ENCODE measurements around the gene TOP1.

TOP1 gene

DNA sequence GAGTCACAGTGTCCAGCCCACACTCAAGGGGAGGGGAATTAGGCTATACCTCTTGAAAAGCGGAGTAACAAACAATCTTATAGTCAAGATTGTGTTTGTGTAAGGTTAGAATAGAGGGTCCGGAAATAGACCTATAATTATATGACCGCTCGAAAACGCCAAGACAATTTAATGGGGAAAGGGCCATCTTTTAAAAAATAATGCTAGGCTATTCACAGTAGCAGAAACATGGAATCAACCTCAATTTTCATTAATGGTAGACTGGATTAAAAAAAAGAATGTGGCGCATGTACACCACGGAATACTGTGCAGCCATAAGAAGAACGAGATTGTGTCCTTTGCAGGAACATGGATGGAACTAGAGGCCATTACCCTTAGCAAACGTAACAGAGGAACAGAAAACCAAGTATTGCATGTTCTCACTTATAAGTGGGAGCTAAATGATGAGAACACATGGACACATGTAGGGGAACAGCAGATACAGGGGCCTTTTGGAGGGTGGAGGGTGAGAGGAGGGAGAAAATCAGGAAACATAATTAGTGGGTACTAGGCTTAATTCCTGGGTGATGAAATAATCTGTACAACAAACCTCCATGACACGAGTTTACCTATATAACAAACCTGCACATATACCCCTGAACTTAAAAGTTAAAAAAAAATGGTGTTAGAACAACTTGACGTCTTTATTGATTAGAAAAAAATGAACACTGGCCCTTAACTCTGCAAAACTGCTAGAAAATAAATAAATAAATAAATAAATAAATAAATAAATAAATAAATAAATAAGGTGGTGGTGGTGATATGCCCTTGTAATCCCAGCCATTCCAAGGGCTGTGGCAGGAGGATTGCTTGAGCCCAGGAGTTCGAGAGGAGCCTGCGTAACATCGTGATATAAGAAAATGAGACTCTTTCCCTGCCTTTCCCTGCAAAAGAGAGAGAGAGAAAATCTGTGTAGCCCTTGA is 30.3 kb downstream of the TOP1 start:
- DNase-seq (ENCODE audit: low read depth), result no peak

DNA sequence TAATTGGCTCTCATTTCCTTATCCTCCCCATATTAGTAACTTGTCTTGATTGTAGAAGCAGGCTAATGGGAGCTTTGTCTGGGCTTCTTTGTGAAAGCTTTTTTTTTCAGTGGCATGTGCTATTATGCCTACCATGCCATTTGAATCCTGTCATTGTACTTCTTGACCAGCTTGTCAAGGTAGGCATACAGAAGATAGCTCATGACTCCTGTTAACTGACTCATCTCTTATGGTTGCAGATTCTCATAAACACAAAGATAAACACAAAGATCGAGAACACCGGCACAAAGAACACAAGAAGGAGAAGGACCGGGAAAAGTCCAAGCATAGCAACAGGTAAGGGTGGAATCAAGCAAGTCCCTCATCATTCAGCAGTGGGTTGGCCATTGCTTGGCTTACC is 32.5 kb downstream of the TOP1 start:
- DNase-seq (ENCODE audit: low read depth), result peak; percentile 41

GRCh38 chr20:41063442-41063841 is 34.8 kb downstream of the TOP1 start:
- DNase-seq (ENCODE audit: low read depth), result no peak

DNA sequence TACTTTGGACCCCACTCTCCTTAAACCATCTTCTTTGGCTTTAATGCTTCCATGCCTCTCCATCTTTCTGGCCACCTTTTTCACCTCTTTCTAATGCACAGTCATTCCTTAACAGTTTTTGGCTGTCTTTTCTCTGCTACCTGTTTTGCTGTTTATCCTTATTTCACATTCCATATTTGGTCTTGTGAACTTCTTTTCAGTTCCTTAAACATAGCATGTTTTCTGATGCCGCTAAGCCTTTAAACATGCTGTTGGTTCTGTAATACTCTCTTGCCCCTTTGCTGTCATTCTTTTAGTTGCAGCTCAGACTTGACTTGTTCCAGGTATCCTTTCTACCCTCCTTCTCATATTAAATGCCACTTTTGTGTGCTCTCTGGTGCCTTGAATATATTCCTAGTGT is 35.8 kb downstream of the TOP1 start:
- no peak for DNase-seq (ENCODE audit: low read depth)

DNA sequence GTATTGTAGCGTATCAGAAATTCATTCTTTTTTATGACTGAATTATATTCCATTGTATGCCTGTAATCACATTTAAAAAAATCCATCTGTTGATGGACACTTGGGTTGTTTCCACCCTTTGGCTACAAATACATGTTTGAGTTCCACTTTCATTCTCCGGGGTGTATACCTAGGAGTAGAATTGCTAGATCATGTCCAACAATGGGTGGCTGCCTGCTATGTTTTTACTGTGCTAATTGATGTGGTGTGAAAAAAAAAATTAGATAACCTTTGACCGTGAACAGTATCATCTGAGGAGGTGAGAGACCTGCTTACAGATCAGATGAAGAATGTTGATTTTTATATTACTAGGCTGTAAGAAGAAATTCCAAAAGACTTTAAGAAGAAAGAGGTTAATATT is 37.1 kb downstream of the TOP1 start:
- no peak for DNase-seq (ENCODE audit: low read depth)

DNA sequence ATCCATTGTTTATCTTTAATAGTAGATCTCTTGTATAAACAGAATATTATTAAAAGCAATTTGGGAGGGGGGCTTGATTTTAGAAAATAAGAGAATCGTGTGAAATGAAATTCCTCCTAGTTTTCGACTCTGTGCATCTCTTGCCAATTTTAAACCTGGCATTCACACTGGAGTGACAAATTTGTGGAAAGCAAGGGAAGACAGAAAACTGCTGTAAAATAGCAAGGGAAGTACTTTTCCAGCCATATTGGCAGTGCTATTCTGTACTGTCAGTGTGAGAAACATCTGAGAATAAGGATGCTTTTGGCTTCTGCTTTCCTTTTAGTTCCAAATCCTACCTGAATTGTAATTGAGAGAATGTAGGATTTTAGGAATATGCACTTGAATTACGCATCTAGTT is 40.2 kb downstream of the TOP1 start:
- DNase-seq (ENCODE audit: low read depth), result no peak

GRCh38 chr20:41072190-41072863 is 43.7 kb downstream of the TOP1 start:
- DNase-seq (ENCODE audit: low read depth), result peak; percentile 79

- no peak for DNase-seq (ENCODE audit: low read depth)
Measured at GRCh38 chr20:41072915-41073314, 44.3 kb downstream of the TOP1 start.

DNA sequence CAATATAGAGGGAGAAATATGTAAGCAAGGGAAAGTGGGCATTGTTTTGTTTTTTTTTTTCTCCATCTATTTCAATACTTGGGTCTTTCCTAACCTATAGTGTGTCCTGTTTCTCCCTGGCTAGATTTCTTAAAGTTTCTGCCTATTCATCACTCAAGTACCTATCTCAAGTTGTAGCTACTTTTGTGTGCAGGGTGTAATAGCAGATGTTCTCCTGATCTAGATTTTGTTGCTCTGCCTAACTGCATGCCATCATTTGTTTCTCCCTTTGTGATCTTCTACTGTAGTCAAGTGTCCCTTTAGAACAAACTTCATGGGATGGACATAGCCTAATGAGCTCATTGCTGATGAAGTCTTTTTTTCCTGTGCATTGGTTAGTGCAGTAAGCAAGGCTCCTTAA is 45.8 kb downstream of the TOP1 start:
- DNase-seq (ENCODE audit: low read depth), result no peak

DNA sequence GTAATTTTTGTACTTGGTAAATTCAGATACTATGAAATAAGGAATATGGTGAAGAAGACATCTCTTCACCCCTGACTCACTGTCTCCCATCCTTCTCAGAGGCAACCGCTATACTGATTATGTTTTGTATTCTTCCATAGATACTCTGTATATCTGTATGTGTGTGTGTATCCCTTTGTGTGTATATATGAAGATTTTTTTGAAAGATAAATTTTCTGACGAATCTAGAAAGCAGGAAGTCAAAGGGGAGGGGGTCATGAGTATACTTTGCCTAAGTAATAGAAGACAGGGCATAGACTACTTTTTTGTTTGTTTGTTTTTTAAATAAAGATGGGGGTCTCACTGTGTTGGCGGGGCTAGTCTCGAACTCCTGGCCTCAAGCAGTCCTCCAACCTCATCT is 48.2 kb downstream of the TOP1 start:
- DNase-seq (ENCODE audit: low read depth), result no peak

- peak; percentile 74 for DNase-seq (ENCODE audit: low read depth)
Measured at GRCh38 chr20:41078329-41078728, 49.7 kb downstream of the TOP1 start.

DNA sequence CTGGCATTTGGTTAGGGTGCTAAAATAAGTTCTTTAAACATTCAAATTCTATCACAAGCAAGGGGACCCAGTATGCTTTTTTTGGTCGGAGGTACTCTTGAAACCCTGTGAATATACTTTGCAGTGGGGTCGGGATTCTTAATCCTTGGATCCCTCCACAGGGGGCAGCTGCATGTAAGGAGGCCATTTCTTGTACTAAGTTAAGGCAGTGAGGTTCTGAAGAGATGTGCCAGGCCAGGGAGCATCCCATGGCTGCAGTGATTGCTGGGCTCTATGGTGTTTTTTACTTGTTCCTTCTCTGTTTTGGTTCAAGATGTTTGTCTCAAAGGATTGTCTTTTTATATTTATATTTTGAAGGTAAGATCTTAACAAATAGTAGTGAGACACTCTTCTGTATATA is 50.4 kb downstream of the TOP1 start:
- DNase-seq (ENCODE audit: low read depth), result no peak

DNA sequence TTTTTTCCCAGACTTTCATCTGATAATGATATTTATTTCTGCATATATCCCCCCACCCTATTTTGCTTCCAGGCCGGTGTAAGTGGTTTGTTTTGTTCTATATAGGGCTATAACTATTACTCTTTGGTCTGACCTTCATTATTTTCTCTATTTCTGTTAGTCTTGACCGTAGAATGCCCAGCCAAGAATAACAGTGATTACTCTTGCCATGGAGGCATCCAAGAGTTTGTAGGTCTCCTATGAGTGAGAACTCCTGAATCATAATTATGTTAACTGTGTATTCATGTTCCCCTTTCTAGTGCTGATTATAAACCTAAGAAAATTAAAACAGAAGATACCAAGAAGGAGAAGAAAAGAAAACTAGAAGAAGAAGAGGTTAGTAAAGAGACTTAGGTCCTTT is 52.2 kb downstream of the TOP1 start:
- DNase-seq (ENCODE audit: low read depth), result no peak

- DNase-seq (ENCODE audit: low read depth), result peak; percentile 43
Measured at GRCh38 chr20:41081276-41081814, 52.7 kb downstream of the TOP1 start.

DNA sequence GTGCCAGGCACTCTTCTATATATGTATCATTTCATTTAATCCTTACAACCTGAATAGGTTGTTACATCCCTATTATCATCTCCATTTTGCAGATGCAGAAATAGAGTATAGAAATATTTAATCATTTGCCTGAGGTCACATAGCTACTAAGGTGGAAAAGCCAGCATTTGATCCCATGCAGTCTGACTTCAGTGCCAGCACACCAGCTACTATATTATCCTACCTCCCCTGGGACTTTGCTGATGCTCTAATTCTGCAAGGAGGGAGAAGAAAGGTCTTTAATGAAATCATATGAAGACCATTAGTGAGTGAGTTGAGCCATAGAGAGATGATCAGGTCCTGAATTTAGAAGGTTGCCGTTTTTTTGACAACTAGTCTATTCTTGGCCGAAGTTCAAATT is 53.7 kb downstream of the TOP1 start:
- no peak for DNase-seq (ENCODE audit: low read depth)

GRCh38 chr20:41085606-41086005 is 57.0 kb downstream of the TOP1 start:
- DNase-seq (ENCODE audit: low read depth), result no peak

- DNase-seq (ENCODE audit: low read depth), result peak; percentile 37
Measured at GRCh38 chr20:41086402-41087324, 58.0 kb downstream of the TOP1 start.

DNA sequence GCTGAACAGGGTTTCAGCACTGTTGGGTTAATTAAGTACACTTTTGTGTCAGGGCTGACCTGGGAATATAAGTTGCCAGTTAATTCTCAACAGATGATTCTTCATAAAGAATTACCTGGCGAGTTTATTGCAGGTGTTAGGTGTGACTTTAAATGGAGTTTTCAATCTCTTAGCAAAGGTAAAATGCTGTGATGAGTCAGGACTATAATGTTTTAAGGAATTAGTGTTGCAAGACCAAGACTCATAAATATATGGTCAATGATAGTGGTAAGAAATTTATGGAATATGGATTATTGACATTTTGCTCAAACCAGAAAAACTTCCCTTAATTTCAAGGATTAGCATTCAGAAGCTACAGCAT is 58.7 kb downstream of the TOP1 start:
- DNase-seq (ENCODE audit: low read depth), result no peak

DNA sequence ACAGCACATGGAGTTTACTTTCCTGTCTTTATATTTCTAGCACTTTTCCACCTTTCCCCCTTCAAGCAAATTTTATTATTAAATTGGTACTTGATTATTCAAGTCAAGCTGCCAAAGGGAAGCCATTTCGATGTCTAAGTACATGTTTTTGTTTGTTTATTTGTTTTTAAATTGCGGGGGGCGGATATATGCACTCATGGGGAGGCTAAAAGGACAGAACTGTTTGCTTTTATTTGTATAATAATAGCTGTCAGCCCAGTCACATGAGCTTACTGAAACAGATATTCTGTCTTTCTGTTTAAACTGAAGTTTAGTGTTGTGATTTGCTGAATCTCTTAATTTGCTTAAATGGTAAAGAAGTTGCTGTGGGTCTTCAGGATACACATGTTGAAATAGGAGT is 59.2 kb downstream of the TOP1 start:
- no peak for DNase-seq (ENCODE audit: low read depth)

DNA sequence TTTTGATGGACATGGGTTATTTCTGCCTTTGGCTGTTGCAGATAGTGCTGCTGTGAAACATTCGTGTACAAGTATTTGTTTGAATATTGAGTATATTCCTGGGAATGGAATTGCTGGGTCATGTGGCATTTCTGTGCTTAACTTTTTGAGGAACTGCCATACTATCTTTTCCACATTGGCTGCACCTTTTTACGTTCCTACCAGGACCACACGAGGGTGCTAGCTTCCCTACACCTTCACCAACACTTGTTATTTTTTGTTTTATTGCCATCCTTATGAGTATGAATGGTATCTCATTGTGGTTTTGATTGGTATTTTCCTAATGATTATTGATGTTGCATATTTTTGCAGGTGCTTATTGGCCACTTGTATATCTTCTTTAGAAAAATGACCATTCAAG is 60.9 kb downstream of the TOP1 start:
- DNase-seq (ENCODE audit: low read depth), result no peak

GRCh38 chr20:41091927-41092326 is 63.3 kb downstream of the TOP1 start:
- no peak for DNase-seq (ENCODE audit: low read depth)
